B cell (primary cell): ENCODE measurements around the gene KIAA0586.

Experiments
- CTCF ChIP-seq: fragments of 200-600 bp; IDR thresholded peaks from one replicate; pipeline ENCODE4 v1.8.0; 2022; ENCODE audit warnings: antibody characterized with exemption, mild to moderate bottlenecking
- EZH2 ChIP-seq: IDR thresholded peaks from 2 replicates; pipeline ENCODE4 v1.6.1; 2012; ENCODE audit warnings: borderline replicate concordance, low read depth, mild to moderate bottlenecking, moderate library complexity, low read length; ENCODE audit not compliant: insufficient read depth, poor library complexity, severe bottlenecking

- no peak for TF ChIP-seq CTCF
- no peak for TF ChIP-seq EZH2
Measured at GRCh38 chr14:58466459-58466858, 38.9 kb downstream of the KIAA0586 start.
